ENCODE data around the gene URB2. TPM values are rescaled to one million over a fixed set of nuclear protein-coding genes. Genes with fewer than 3 reads are reported as not detected.

Gene URB2
- total and polyA plus RNA-seq, 10 donors, result 2.1 to 13.6 (median 9.4) TPM

DNA sequence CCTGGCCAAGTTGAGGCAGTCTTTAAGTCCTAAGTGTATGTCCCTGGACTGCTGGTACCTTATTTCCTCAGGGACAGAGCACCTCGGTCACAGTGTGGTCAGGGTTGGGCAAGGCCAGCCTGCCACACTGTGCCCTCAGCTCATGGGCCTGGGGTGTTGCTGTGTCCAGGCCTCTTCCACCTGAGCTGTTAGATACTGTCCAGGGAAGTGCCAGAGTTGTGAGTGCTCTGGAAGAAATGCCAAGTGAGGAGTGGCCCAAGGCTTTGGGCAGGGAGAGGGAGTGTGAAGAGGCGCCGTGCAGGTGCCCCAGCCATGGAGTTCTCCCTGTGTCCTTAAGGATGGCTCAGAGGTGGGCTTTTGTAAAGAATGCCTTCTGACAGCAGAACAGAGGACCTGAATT lies 15.3 kb downstream of the URB2 start:
- Histone ChIP-seq H3K4me1 (peaks cover 0 to 12% (median 3%) of the 10 kb centered on the region in 6 donors), H3K4me3 (no peak overlapping the region), H3K36me3 (peaks cover 0 to 88% (median 53%) of the 10 kb centered on the region in 6 donors), H3K27me3 (replicated peaks in 1 of 7) (no peaks in the 10 kb centered on the region), H3K9me3 (no peaks in the 10 kb centered on the region), H3K27ac (no peak overlapping the region)
- DNase-seq, result no peak
- intact Hi-C loops (cut with DNase I; ENCODE audit: low total_unique reads), result no loop called here
- no peak for TF ChIP-seq CTCF (IDR thresholded peaks at IDR 0.05 in 8 of 11, conservative IDR thresholded peaks at IDR 0.05 in 3 of 11)
- TF ChIP-seq POLR2A (IDR thresholded peaks at IDR 0.05), result no peak
- TF ChIP-seq POLR2AphosphoS5 (IDR thresholded peaks at IDR 0.05), result no peak
- 87 to 100% (median 98%) methylated on average over 2 to 3 of the region's 3 CpGs for WGBS, 5 donors

- Histone ChIP-seq H3K27ac (no peak overlapping the region), H3K27me3 (replicated peaks in 1 of 7) (no peaks in the 10 kb centered on the region), H3K4me3 (no peak overlapping the region), H3K36me3 (peaks cover 0 to 88% (median 52%) of the 10 kb centered on the region in 6 donors), H3K9me3 (no peaks in the 10 kb centered on the region), H3K4me1 (peaks cover 0 to 12% (median 3%) of the 10 kb centered on the region in 6 donors)
- TF ChIP-seq CTCF (IDR thresholded peaks at IDR 0.05 in 8 of 11, conservative IDR thresholded peaks at IDR 0.05 in 3 of 11), result no peak
- TF ChIP-seq POLR2A (IDR thresholded peaks at IDR 0.05), result no peak
- TF ChIP-seq POLR2AphosphoS5 (IDR thresholded peaks at IDR 0.05), result no peak
- DNase-seq, result no peak
- intact Hi-C loops (cut with DNase I; ENCODE audit: low total_unique reads), result no loop called here
- WGBS, 5 donors, result 71 to 93% (median 75%) methylated on average over 5 of the region's 5 CpGs
Observed at GRCh38 chr1:229642376-229642775, 16.3 kb downstream of the URB2 start.

DNA sequence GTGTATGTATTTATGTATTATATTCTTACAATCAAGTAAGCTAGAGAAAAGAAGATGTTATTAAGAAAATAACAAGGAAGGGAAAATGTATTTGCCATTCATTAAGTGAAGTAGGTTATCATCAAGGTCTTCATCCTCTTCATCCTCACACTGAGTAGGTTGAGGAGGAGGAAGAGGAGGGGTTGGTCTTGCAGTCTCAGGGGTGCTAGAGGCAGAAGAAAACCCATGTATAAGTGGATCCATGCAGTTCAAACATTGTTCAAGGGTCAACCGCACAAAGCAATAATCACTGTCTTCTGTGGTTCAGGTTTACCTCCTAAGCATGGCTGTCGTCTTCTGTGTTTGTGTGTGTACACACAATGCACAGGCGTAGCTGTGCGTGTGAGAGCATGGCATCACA lies 16.9 kb downstream of the URB2 start:
- intact Hi-C loops (cut with DNase I; ENCODE audit: low total_unique reads), result no loop called here
- Histone ChIP-seq H3K9me3 (no peaks in the 10 kb centered on the region), H3K27me3 (replicated peaks in 1 of 7) (no peaks in the 10 kb centered on the region), H3K4me3 (no peak overlapping the region), H3K27ac (no peak overlapping the region), H3K4me1 (peaks cover 0 to 12% (median 3%) of the 10 kb centered on the region in 6 donors), H3K36me3 (peaks cover 4 to 88% (median 52%) of the 10 kb centered on the region in 6 donors)
- TF ChIP-seq CTCF (IDR thresholded peaks at IDR 0.05 in 8 of 11, conservative IDR thresholded peaks at IDR 0.05 in 3 of 11) (no peak), POLR2AphosphoS5 (IDR thresholded peaks at IDR 0.05) (no peak), POLR2A (IDR thresholded peaks at IDR 0.05) (no peak)
- 94 to 99% (median 96%) methylated on average over 4 of the region's 4 CpGs for WGBS, 5 donors
- no peak for DNase-seq

- no peaks in the 10 kb centered on the region for H3K27me3 ChIP-seq (replicated peaks in 1 of 7)
- no peak overlapping the region for H3K27ac ChIP-seq
- no peak overlapping the region for H3K4me3 ChIP-seq
- 71 to 82% (median 78%) methylated on average over 6 of the region's 6 CpGs for WGBS, 5 donors
- H3K36me3 ChIP-seq, result peaks cover 7 to 88% (median 56%) of the 10 kb centered on the region in 6 donors
- TF ChIP-seq POLR2A (IDR thresholded peaks at IDR 0.05) (no peak), POLR2AphosphoS5 (IDR thresholded peaks at IDR 0.05) (peak in 1 of 3 donors; percentile 52)
- H3K4me1 ChIP-seq, result peaks cover 0 to 12% (median 3%) of the 10 kb centered on the region in 6 donors
- intact Hi-C loops (cut with DNase I; ENCODE audit: low total_unique reads), result no loop called here
- H3K9me3 ChIP-seq, result no peaks in the 10 kb centered on the region
- DNase-seq, result peak; percentile 63
Observed at GRCh38 chr1:229643996-229644745, 18.1 kb downstream of the URB2 start.
